Stimulated activated naive CD8-positive, alpha-beta T cell treated with anti-CD3 and anti-CD28 coated beads, Interleukin-15, Interleukin-2, amounts not matched to agents 100 ng/mL and 50 ng/mL, for 24 hours (primary cell): ENCODE data around the gene CRADD.
"Not testable (repeated sequence)": the region's sequence is repeated elsewhere in the genome, so short reads cannot be mapped to it uniquely, and the experiment has no call there.

Source experiments
- H3K27ac Mint-ChIP-seq: one replicate; pipeline ENCODE4 v1.8.0; 2021; ENCODE audit warnings: mild to moderate bottlenecking, mixed read lengths
- H3K27me3 Mint-ChIP-seq: one replicate; pipeline ENCODE4 v1.8.0; 2021; ENCODE audit warnings: mixed read lengths
- H3K36me3 Mint-ChIP-seq: one replicate; pipeline ENCODE4 v1.8.0; 2021; ENCODE audit warnings: low read depth, mixed read lengths
- H3K4me1 Mint-ChIP-seq: one replicate; pipeline ENCODE4 v1.8.0; 2021; ENCODE audit warnings: low read depth, mixed read lengths
- H3K4me3 Mint-ChIP-seq: one replicate; pipeline ENCODE4 v1.8.0; 2021; ENCODE audit warnings: mild to moderate bottlenecking, mixed read lengths
- H3K9me3 Mint-ChIP-seq: one replicate; pipeline ENCODE4 v1.8.0; 2021; ENCODE audit warnings: mixed read lengths

The CRADD gene

DNA sequence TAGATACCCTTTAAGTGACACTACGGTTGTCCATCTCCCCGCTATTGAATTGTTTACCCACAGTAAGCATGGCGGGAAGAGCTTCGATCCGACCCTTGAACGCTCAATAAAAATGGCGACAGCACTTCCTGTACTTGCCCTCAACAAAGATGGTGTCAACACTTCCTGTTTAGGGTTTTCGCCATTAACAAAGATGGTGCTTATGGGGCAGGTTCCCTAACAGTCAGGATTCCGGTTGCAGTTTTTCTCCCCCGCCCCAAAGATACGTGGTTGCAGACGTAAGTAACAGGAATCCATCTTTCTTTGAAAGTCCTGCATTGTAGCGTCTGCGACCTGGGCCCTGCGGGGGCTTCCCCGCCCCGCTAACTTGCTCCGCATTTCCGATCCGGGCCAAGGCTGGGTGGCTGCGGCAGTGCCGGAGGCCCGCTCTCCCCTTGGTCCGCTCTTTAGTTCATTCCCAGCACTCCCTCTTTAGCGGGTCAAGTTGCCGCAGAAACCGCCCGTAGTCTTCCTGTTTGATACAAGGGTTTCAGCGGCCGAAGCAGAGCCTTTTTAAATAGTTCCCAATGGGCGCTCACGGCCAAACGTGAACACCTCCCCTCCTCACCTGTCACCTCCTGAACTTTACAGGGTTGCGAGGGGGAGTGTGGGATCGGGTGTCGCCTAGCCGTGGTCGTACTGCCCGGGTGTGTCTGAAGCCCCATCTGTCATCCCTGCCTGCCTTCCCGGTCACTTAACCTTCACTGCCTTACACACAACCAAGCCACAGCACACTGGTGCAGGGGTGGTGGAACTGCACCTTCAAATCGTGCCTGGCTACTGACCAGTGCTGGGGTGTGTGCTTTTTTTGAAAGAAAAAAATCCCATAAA is at the start of gene CRADD:
TSS of gene CRADD (plus strand) at position 181 of the 870 bp plus-strand sequence.
- Mint-ChIP-seq H3K27me3 (peaks cover 14% of the 10 kb centered on the region), H3K4me1 (peaks cover 36% of the 10 kb centered on the region)

DNA sequence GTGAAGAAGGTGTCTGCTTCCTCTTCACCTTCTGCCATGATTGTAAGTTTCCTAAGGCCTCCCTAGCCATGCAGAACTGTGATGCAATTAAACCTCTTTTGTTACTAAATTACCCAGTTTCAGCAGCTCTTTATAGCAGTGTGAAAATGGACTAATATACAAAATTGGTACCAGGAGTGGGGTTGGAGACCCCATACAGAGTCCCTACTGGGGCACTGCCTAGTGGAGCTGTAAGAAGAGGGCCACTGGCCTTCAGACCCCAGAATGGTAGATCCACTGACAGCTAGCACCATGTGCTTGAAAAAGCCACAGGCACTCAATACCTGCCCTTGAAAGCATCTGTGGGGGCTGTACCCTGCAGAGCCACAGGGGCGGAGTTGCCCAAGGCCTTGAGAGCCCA is 44.8 kb upstream of the CRADD start:
- Mint-ChIP-seq H3K9me3 (peaks cover 14% of the 10 kb centered on the region), H3K4me3 (no peak overlapping the region), H3K4me1 (no peaks in the 10 kb centered on the region), H3K27me3 (peaks cover 4% of the 10 kb centered on the region), H3K36me3 (no peaks in the 10 kb centered on the region), H3K27ac (no peak overlapping the region)

More for the DNA sequence above, at the start of gene CRADD:
- Mint-ChIP-seq H3K36me3 (peaks cover 19% of the 10 kb centered on the region), H3K27ac (peak within 1 kb of the TSS; percentile 98), H3K4me3 (peak within 1 kb of the TSS; percentile 97), H3K9me3 (no peaks in the 10 kb centered on the region)

DNA sequence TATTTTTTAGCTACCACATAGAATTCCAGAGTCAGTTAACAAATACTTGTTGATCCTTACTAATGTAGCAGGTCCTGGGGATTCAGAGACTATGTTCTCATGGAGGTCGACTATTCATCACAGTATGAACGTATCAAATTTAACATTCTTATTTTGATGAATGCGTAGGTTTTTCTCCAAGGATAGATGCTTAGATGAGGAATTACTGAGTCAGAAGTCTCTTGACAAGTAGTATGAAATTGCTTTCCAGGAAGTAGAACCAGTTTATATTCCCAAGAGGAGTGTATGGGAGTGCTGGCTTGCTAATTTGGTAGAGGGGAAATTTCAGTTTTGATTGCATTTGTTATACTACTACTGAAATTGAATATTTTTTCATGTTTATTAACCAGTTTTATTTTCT is 42.8 kb upstream of the CRADD start:
- no peak overlapping the region for H3K27ac Mint-ChIP-seq
- peaks cover 20% of the 10 kb centered on the region for H3K27me3 Mint-ChIP-seq
- no peaks in the 10 kb centered on the region for H3K4me1 Mint-ChIP-seq
- H3K36me3 Mint-ChIP-seq = no peaks in the 10 kb centered on the region
- no peak overlapping the region for H3K4me3 Mint-ChIP-seq
- H3K9me3 Mint-ChIP-seq = peaks cover 14% of the 10 kb centered on the region

DNA sequence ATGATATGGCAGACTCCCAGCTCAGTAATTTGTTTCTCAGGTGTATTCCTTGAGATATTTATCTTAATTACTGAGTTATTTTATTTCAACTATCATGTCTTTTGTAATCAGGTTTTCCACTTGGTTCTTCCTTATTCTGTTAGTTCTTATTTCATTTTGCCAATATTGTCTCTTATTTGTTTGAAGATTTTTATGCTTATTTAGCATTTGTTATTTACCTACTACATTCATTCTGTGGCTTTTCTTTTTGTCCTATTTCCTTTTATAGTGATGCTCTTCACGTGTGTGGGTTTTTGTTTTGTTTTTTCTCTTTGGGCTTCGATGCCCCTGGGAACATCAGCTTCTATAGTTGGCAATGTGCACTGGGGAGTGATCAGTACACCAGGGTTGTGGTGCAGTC is 40.5 kb upstream of the CRADD start:
- no peaks in the 10 kb centered on the region for H3K36me3 Mint-ChIP-seq
- no peaks in the 10 kb centered on the region for H3K4me1 Mint-ChIP-seq
- peaks cover 24% of the 10 kb centered on the region for H3K27me3 Mint-ChIP-seq
- peaks cover 13% of the 10 kb centered on the region for H3K9me3 Mint-ChIP-seq
- no peak overlapping the region for H3K4me3 Mint-ChIP-seq
- no peak overlapping the region for H3K27ac Mint-ChIP-seq

DNA sequence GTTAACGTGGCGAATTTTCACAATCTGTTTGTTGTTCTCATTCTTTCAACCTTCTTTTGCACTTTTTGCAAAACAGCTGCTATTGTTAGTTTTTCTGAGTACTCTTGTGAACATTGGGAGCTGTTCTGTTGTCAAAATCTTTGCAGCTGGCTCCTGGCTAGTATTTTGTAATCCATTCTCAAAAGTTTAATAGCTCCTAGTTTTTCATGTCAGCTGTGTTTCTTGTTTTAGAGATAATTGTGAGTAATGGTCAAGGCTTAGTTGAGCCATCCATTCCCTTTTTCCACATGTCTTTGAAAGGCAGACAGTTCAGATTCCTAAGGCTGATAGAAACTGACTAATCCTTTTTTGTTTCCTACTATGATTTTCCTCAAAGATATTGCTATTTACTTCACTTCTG is 39.1 kb upstream of the CRADD start:
- H3K4me3 Mint-ChIP-seq = no peak overlapping the region
- H3K27me3 Mint-ChIP-seq = peaks cover 24% of the 10 kb centered on the region
- H3K4me1 Mint-ChIP-seq = no peaks in the 10 kb centered on the region
- peaks cover under 1% of the 10 kb centered on the region for H3K9me3 Mint-ChIP-seq
- no peak overlapping the region for H3K27ac Mint-ChIP-seq
- H3K36me3 Mint-ChIP-seq = no peaks in the 10 kb centered on the region

DNA sequence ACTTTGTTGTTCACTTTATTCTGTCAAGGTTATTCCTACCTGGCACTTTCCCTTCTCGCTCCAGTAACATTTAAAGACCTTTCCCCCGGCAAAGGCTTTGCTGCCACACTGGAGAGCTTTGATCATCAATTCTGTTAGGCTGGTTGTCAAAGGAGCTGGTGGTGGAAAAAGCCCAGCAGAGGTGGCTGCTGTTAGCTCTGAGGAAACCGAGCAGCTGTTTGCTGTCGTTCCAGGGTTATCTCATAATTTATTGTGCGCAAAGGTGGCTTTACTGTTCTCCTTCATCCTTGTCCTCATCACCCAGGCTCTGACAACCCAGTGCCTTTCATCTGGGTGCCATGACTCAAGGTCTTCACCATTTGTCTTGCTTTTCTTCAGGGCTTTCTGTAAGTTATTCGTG is 38.2 kb upstream of the CRADD start:
- H3K9me3 Mint-ChIP-seq = no peaks in the 10 kb centered on the region
- peaks cover 24% of the 10 kb centered on the region for H3K27me3 Mint-ChIP-seq
- H3K27ac Mint-ChIP-seq = no peak overlapping the region
- H3K4me3 Mint-ChIP-seq = no peak overlapping the region
- H3K4me1 Mint-ChIP-seq = no peaks in the 10 kb centered on the region
- no peaks in the 10 kb centered on the region for H3K36me3 Mint-ChIP-seq

DNA sequence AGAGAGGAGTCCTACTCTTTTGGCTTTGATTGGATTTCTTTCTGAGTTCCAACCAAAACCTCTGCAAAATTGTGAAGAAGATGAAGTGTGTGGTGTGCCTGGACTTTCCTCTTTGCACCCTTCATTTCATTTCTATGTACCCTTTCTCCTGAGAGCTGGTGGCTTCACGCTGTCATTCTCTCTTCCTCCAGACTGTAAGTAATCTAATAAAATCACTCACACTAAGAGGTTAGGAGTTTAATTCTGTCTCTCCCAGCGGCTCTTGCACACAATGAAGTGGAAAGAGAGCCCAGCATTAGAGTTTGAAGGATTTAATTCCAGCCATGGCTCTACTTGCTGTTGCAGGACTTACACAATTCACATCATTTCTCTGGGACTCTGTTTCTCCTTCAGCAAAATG is 37.8 kb upstream of the CRADD start:
- no peak overlapping the region for H3K27ac Mint-ChIP-seq
- H3K4me1 Mint-ChIP-seq = no peaks in the 10 kb centered on the region
- peaks cover 4% of the 10 kb centered on the region for H3K9me3 Mint-ChIP-seq
- no peaks in the 10 kb centered on the region for H3K36me3 Mint-ChIP-seq
- H3K4me3 Mint-ChIP-seq = no peak overlapping the region
- peaks cover 24% of the 10 kb centered on the region for H3K27me3 Mint-ChIP-seq

DNA sequence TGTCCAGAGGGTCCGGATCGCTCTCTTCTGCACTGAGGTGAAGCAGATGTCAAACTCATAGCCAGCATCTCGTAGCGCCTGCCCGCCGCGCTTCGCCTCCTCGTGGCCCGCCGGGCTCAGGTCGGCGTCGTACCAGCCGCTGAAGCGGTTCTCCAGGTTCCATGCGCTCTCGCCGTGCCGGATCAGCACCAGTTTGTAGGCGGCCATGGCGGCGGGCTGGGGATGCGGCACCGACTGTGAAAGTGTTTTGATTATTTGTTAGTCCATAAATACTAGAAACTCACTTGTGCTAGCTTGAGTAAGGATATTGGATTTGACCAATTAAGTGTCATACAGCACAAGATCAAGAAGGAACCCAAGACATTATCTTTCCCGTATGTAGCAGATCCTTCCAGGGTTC is 35.8 kb upstream of the CRADD start:
- not testable (repeated sequence) for H3K9me3 Mint-ChIP-seq, H3K4me1 Mint-ChIP-seq, H3K4me3 Mint-ChIP-seq, H3K36me3 Mint-ChIP-seq, H3K27ac Mint-ChIP-seq
- H3K27me3 Mint-ChIP-seq = peaks cover 27% of the 10 kb centered on the region

DNA sequence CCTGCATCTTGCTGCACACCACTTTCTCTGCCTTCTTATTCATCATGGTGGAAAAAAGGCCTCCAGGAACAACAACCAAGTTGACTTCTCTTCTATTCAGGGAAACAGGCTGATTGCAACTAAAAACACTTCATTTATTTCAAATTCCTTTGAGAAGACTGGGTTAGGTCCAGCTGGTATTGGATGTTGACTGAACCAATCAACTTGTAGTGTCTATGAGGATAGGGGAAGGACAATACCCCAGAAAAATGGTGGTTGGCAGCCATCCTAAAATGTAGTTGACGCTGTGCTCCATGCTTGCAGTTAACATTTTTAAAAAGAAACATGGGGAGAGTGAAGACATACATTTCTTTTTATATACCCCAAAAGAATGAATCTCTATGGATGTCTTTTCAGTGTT is 34.4 kb upstream of the CRADD start:
- Mint-ChIP-seq H3K4me3 (no peak overlapping the region), H3K27me3 (peaks cover 24% of the 10 kb centered on the region), H3K4me1 (no peaks in the 10 kb centered on the region), H3K9me3 (peaks cover 4% of the 10 kb centered on the region), H3K27ac (no peak overlapping the region), H3K36me3 (no peaks in the 10 kb centered on the region)

DNA sequence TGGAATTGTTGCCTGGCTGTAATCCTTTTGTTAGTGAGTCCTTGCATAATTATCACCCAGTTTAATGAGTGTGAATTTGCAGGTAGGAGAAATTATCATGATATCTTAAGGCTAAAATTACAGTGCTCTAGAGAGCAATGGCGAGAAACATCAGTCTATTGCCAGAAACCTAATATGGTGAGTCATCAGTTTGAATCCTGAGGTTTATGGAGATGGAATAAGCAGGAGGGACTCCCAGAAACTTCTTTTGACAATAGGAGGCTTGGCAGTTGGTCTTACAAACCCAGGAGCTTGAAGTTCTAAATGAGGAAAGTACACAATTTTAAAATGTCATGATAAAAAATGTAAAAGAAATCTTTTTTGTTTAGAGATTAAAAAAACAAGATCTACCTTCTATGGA is 31.5 kb upstream of the CRADD start:
- peaks cover 4% of the 10 kb centered on the region for H3K9me3 Mint-ChIP-seq
- H3K4me3 Mint-ChIP-seq = no peak overlapping the region
- H3K27me3 Mint-ChIP-seq = peaks cover 7% of the 10 kb centered on the region
- H3K4me1 Mint-ChIP-seq = no peaks in the 10 kb centered on the region
- no peak overlapping the region for H3K27ac Mint-ChIP-seq
- H3K36me3 Mint-ChIP-seq = no peaks in the 10 kb centered on the region

DNA sequence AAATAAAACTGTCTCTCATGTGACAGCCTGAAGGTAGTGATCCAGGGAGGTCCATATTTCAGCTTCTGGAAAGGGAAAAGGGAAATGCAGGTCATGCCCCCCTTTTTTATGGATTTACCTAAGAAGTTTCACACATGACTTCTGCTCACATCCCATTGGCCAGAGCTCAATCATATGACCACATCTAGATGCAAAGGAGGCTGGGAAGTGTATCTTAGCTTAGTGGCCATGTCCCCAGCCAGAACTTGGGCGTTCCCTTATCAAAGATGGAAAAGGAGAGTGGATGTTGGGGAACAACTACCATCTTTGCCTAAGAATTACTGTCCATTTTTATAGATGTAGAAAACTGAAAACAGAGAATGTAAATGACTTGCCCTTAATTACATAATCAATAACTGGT is 26.5 kb upstream of the CRADD start:
- Mint-ChIP-seq H3K9me3 (no peaks in the 10 kb centered on the region), H3K27ac (no peak overlapping the region), H3K4me1 (no peaks in the 10 kb centered on the region), H3K4me3 (no peak overlapping the region), H3K27me3 (peaks cover 4% of the 10 kb centered on the region), H3K36me3 (no peaks in the 10 kb centered on the region)

DNA sequence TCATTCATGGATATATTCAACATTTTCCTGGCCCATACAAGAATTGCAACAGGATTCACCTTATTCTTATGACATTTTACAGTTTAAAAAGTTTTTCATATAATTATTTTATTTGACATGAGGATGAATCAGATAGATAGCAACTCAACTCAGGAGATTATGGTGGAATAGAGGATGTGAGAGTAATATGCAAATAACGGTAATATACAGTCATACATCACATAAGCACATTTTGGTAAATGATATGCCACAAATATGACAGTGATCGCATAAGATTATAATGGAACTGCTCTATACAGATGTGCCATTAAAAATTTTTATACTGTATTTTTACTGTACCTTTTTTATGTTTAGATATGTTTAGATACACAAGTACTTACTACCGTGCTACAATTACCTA is 24.1 kb upstream of the CRADD start:
- Mint-ChIP-seq H3K4me1 (no peaks in the 10 kb centered on the region), H3K9me3 (no peaks in the 10 kb centered on the region), H3K4me3 (no peak overlapping the region), H3K27me3 (no peaks in the 10 kb centered on the region), H3K27ac (no peak overlapping the region), H3K36me3 (no peaks in the 10 kb centered on the region)

DNA sequence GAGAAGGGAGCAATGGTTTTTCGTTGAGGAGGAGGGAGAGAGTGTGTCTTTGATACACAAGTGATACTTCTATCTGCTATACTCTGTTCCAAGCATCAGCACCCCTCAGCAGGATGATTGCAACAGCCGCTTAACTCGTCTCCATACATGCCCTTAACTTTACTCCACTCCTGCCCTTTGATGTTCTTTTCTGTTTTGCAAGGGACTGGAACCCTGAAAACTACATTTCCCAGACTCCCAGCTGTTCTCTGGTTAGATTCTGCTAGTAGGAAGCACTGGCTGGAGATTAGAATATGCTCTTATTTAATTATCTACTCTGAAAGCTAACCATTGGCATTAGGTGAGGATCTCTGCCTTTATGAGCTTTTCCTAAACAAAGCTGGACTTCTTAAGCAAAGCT is 23.5 kb upstream of the CRADD start:
- H3K9me3 Mint-ChIP-seq = no peaks in the 10 kb centered on the region
- H3K27ac Mint-ChIP-seq = no peak overlapping the region
- no peaks in the 10 kb centered on the region for H3K4me1 Mint-ChIP-seq
- no peaks in the 10 kb centered on the region for H3K27me3 Mint-ChIP-seq
- no peak overlapping the region for H3K4me3 Mint-ChIP-seq
- H3K36me3 Mint-ChIP-seq = no peaks in the 10 kb centered on the region

DNA sequence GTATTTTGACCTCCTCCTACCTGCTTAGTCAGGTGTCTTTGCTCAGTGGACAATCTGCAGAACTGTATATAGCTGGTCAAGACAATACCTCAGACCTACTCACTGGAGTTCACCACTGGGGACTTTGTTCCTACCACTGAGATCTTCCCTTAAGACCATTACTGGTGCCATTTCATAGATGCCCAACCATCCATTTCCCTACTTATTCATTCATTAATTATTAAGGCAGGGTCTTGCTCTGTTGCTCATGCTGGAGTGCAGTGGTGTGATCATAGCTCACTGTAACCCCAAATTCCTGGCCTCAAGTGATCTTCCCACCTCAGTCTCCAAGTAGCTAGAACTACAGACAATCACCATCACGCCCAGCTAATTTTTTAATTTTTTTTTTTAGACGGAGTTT is 22.8 kb upstream of the CRADD start:
- no peaks in the 10 kb centered on the region for H3K36me3 Mint-ChIP-seq
- H3K4me3 Mint-ChIP-seq = no peak overlapping the region
- H3K27ac Mint-ChIP-seq = no peak overlapping the region
- no peaks in the 10 kb centered on the region for H3K27me3 Mint-ChIP-seq
- H3K9me3 Mint-ChIP-seq = no peaks in the 10 kb centered on the region
- H3K4me1 Mint-ChIP-seq = no peaks in the 10 kb centered on the region

DNA sequence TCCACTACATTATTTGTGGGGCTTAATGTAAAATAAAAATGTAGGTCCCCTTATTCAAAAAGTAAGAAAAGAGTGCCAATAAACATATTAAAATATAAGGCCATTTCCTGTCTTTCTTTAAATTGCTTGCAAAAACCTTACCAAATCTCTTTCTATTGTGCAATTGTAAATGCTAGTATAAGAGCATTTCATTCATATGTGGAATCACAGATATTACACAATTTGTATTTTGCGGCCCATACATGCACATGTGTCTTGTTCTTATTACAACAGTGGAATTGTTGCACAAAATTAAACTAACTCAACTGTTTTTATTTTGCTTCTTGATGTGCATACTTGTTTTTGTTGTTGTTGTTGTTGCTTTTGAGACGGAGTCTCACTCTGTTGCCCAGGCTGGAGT is 20.1 kb upstream of the CRADD start:
- Mint-ChIP-seq H3K4me1 (no peaks in the 10 kb centered on the region), H3K36me3 (no peaks in the 10 kb centered on the region), H3K27me3 (no peaks in the 10 kb centered on the region), H3K4me3 (no peak overlapping the region), H3K27ac (no peak overlapping the region), H3K9me3 (no peaks in the 10 kb centered on the region)

DNA sequence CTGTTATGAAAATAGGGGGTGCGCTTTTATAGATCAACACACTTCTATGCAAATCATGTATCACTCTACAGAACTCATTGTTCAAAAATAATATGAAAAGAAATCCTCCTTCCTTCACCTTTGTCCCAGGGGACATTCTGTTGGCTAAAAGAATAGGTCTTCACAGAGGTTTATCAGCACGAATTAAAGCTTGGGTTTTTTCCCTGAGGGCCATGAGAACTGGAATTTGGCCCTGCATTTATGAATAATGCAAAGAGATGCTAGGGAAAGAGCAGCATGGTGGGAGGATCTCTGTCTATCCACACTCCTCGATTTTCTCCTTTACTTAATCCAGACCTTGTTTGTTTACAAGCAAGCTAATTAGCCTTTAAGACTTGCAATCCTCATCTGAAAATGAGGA is 16.2 kb upstream of the CRADD start:
- H3K27me3 Mint-ChIP-seq = no peaks in the 10 kb centered on the region
- H3K4me1 Mint-ChIP-seq = no peaks in the 10 kb centered on the region
- H3K36me3 Mint-ChIP-seq = no peaks in the 10 kb centered on the region
- no peak overlapping the region for H3K4me3 Mint-ChIP-seq
- no peaks in the 10 kb centered on the region for H3K9me3 Mint-ChIP-seq
- no peak overlapping the region for H3K27ac Mint-ChIP-seq
